ENCODE measurements around the gene DOCK4.

DOCK4 gene

GRCh38 chr7:111866787-111867186 is 339.4 kb downstream of the DOCK4 start:
- no peaks in the 10 kb centered on the region for H3K9me3 ChIP-seq (ENCODE audit: control insufficient read depth, insufficient read depth, low read depth, low read length)
- H3K4me3 ChIP-seq (ENCODE audit: low read depth, low read length): no peak overlapping the region
- no peaks in the 10 kb centered on the region; the same call in 1 of the 2 replicates for H3K36me3 ChIP-seq (ENCODE audit: control insufficient read depth, insufficient read depth, low read length)
- H3K27me3 ChIP-seq (ENCODE audit: control insufficient read depth, insufficient read depth, low read length): no peaks in the 10 kb centered on the region
- H3K27ac ChIP-seq (ENCODE audit: low read depth, low read length): no peak overlapping the region
- H3K9ac ChIP-seq (ENCODE audit: low read length): no peak overlapping the region
- H3K4me1 ChIP-seq (ENCODE audit: control insufficient read depth, insufficient read depth, low read length): peaks cover 8% of the 10 kb centered on the region

GRCh38 chr7:111865430-111865829 is 340.8 kb downstream of the DOCK4 start:
- Histone ChIP-seq H3K4me1 (ENCODE audit: control insufficient read depth, insufficient read depth, low read length) (peaks cover 8% of the 10 kb centered on the region), H3K4me3 (ENCODE audit: low read depth, low read length) (no peak overlapping the region), H3K36me3 (ENCODE audit: control insufficient read depth, insufficient read depth, low read length) (peaks cover 2% of the 10 kb centered on the region; the same call in 1 of the 2 replicates), H3K27ac (ENCODE audit: low read depth, low read length) (no peak overlapping the region), H3K27me3 (ENCODE audit: control insufficient read depth, insufficient read depth, low read length) (no peaks in the 10 kb centered on the region), H3K9ac (ENCODE audit: low read length) (no peak overlapping the region), H3K9me3 (ENCODE audit: control insufficient read depth, insufficient read depth, low read depth, low read length) (no peaks in the 10 kb centered on the region)

GRCh38 chr7:111864291-111864976 is 341.8 kb downstream of the DOCK4 start:
- no peak overlapping the region for H3K4me3 ChIP-seq (ENCODE audit: low read depth, low read length)
- no peak overlapping the region for H3K9ac ChIP-seq (ENCODE audit: low read length)
- H3K36me3 ChIP-seq (ENCODE audit: control insufficient read depth, insufficient read depth, low read length): peaks cover 8% of the 10 kb centered on the region
- no peaks in the 10 kb centered on the region for H3K27me3 ChIP-seq (ENCODE audit: control insufficient read depth, insufficient read depth, low read length)
- H3K9me3 ChIP-seq (ENCODE audit: control insufficient read depth, insufficient read depth, low read depth, low read length): no peaks in the 10 kb centered on the region
- H3K27ac ChIP-seq (ENCODE audit: low read depth, low read length): no peak overlapping the region
- peaks cover 8% of the 10 kb centered on the region for H3K4me1 ChIP-seq (ENCODE audit: control insufficient read depth, insufficient read depth, low read length)

- H3K36me3 ChIP-seq (ENCODE audit: control insufficient read depth, insufficient read depth, low read length): peaks cover 8% of the 10 kb centered on the region
- H3K4me3 ChIP-seq (ENCODE audit: low read depth, low read length): no peak overlapping the region
- no peaks in the 10 kb centered on the region for H3K9me3 ChIP-seq (ENCODE audit: control insufficient read depth, insufficient read depth, low read depth, low read length)
- no peak overlapping the region for H3K9ac ChIP-seq (ENCODE audit: low read length)
- H3K27ac ChIP-seq (ENCODE audit: low read depth, low read length): no peak overlapping the region
- no peaks in the 10 kb centered on the region for H3K27me3 ChIP-seq (ENCODE audit: control insufficient read depth, insufficient read depth, low read length)
- peaks cover 8% of the 10 kb centered on the region for H3K4me1 ChIP-seq (ENCODE audit: control insufficient read depth, insufficient read depth, low read length)
Observed at GRCh38 chr7:111863269-111863668, 342.9 kb downstream of the DOCK4 start.

GRCh38 chr7:111860248-111860647 is 346.0 kb downstream of the DOCK4 start:
- no peak overlapping the region for H3K4me3 ChIP-seq (ENCODE audit: low read depth, low read length)
- H3K4me1 ChIP-seq (ENCODE audit: control insufficient read depth, insufficient read depth, low read length): peaks cover 7% of the 10 kb centered on the region; the same call in 1 of the 2 replicates
- no peaks in the 10 kb centered on the region for H3K27me3 ChIP-seq (ENCODE audit: control insufficient read depth, insufficient read depth, low read length)
- peaks cover 8% of the 10 kb centered on the region for H3K36me3 ChIP-seq (ENCODE audit: control insufficient read depth, insufficient read depth, low read length)
- no peaks in the 10 kb centered on the region for H3K9me3 ChIP-seq (ENCODE audit: control insufficient read depth, insufficient read depth, low read depth, low read length)
- no peak overlapping the region for H3K9ac ChIP-seq (ENCODE audit: low read length)
- H3K27ac ChIP-seq (ENCODE audit: low read depth, low read length): no peak overlapping the region

GRCh38 chr7:111858331-111858730 is 347.9 kb downstream of the DOCK4 start:
- Histone ChIP-seq H3K36me3 (ENCODE audit: control insufficient read depth, insufficient read depth, low read length) (peaks cover 8% of the 10 kb centered on the region; the same call in 1 of the 2 replicates), H3K4me1 (ENCODE audit: control insufficient read depth, insufficient read depth, low read length) (peaks cover 14% of the 10 kb centered on the region), H3K9me3 (ENCODE audit: control insufficient read depth, insufficient read depth, low read depth, low read length) (no peaks in the 10 kb centered on the region), H3K27me3 (ENCODE audit: control insufficient read depth, insufficient read depth, low read length) (no peaks in the 10 kb centered on the region), H3K4me3 (ENCODE audit: low read depth, low read length) (no peak overlapping the region), H3K9ac (ENCODE audit: low read length) (no peak overlapping the region), H3K27ac (ENCODE audit: low read depth, low read length) (no peak overlapping the region)

GRCh38 chr7:111855842-111856227 is 350.4 kb downstream of the DOCK4 start:
- Histone ChIP-seq H3K9ac (ENCODE audit: low read length) (no peak overlapping the region), H3K27me3 (ENCODE audit: control insufficient read depth, insufficient read depth, low read length) (no peaks in the 10 kb centered on the region), H3K27ac (ENCODE audit: low read depth, low read length) (no peak overlapping the region), H3K4me1 (ENCODE audit: control insufficient read depth, insufficient read depth, low read length) (peaks cover 24% of the 10 kb centered on the region), H3K9me3 (ENCODE audit: control insufficient read depth, insufficient read depth, low read depth, low read length) (no peaks in the 10 kb centered on the region), H3K36me3 (ENCODE audit: control insufficient read depth, insufficient read depth, low read length) (peaks cover 8% of the 10 kb centered on the region; the same call in 1 of the 2 replicates), H3K4me3 (ENCODE audit: low read depth, low read length) (no peak overlapping the region)

- Histone ChIP-seq H3K27me3 (ENCODE audit: control insufficient read depth, insufficient read depth, low read length) (no peaks in the 10 kb centered on the region), H3K4me3 (ENCODE audit: low read depth, low read length) (no peak overlapping the region), H3K9me3 (ENCODE audit: control insufficient read depth, insufficient read depth, low read depth, low read length) (peaks cover 2% of the 10 kb centered on the region; the same call in 1 of the 2 replicates), H3K9ac (ENCODE audit: low read length) (no peak overlapping the region), H3K36me3 (ENCODE audit: control insufficient read depth, insufficient read depth, low read length) (peaks cover 5% of the 10 kb centered on the region; the same call in 1 of the 2 replicates), H3K4me1 (ENCODE audit: control insufficient read depth, insufficient read depth, low read length) (peaks cover 24% of the 10 kb centered on the region), H3K27ac (ENCODE audit: low read depth, low read length) (no peak overlapping the region)
Observed at GRCh38 chr7:111855161-111855841, 350.9 kb downstream of the DOCK4 start.

GRCh38 chr7:111853201-111853990 is 352.8 kb downstream of the DOCK4 start:
- no peak overlapping the region for H3K27ac ChIP-seq (ENCODE audit: low read depth, low read length)
- no peaks in the 10 kb centered on the region for H3K36me3 ChIP-seq (ENCODE audit: control insufficient read depth, insufficient read depth, low read length)
- peaks cover 25% of the 10 kb centered on the region for H3K4me1 ChIP-seq (ENCODE audit: control insufficient read depth, insufficient read depth, low read length)
- H3K27me3 ChIP-seq (ENCODE audit: control insufficient read depth, insufficient read depth, low read length): no peaks in the 10 kb centered on the region
- H3K4me3 ChIP-seq (ENCODE audit: low read depth, low read length): no peak overlapping the region
- H3K9ac ChIP-seq (ENCODE audit: low read length): no peak overlapping the region
- H3K9me3 ChIP-seq (ENCODE audit: control insufficient read depth, insufficient read depth, low read depth, low read length): peaks cover 4% of the 10 kb centered on the region; the same call in 1 of the 2 replicates

GRCh38 chr7:111852081-111852480 is 354.1 kb downstream of the DOCK4 start:
- no peaks in the 10 kb centered on the region for H3K27me3 ChIP-seq (ENCODE audit: control insufficient read depth, insufficient read depth, low read length)
- 0 out of 2 replicates have a peak overlapping the region, but pooled peaks have one; percentile 3 for H3K27ac ChIP-seq (ENCODE audit: low read depth, low read length)
- peaks cover 4% of the 10 kb centered on the region; the same call in 1 of the 2 replicates for H3K9me3 ChIP-seq (ENCODE audit: control insufficient read depth, insufficient read depth, low read depth, low read length)
- peak overlapping the region; percentile 17 for H3K9ac ChIP-seq (ENCODE audit: low read length)
- H3K36me3 ChIP-seq (ENCODE audit: control insufficient read depth, insufficient read depth, low read length): no peaks in the 10 kb centered on the region
- peaks cover 27% of the 10 kb centered on the region for H3K4me1 ChIP-seq (ENCODE audit: control insufficient read depth, insufficient read depth, low read length)
- H3K4me3 ChIP-seq (ENCODE audit: low read depth, low read length): no peak overlapping the region
